Measurements from ENCODE around the gene SLC22A23. TPM values are rescaled to one million over a fixed set of nuclear protein-coding genes. Genes with fewer than 3 reads are reported as not detected.

SLC22A23 gene
- total RNA-seq, 4 donors from 2014 or later, result 6.6 to 25.0 (median 14.6) TPM

- intact Hi-C loops (cut with DNase I; ENCODE audit: low total_unique reads) (no loop called here), in situ Hi-C loops (cut with MboI; ENCODE audit: low sequenced_read_pairs in 4 of 4) (no loop called here)
- Histone ChIP-seq H3K4me3 (no peak overlapping the region), H3K36me3 (no peaks in the 10 kb centered on the region), H3K27me3 (no peaks in the 10 kb centered on the region), H3K9me3 (no peaks in the 10 kb centered on the region), H3K4me1 (peaks cover 31 to 57% of the 10 kb centered on the region in 2 donors), H3K27ac (peak overlapping the region; percentile 65 to 79 (median 73))
- ATAC-seq, result peak; percentile 45 to 62
- peak in 1 of 2 donors; percentile 29 for DNase-seq
- TF ChIP-seq POLR2A (IDR thresholded peaks at IDR 0.05) (no peak), CTCF (IDR thresholded peaks at IDR 0.05 in 4 of 5, conservative IDR thresholded peaks at IDR 0.05 in 1 of 5) (no peak)
Observed at GRCh38 chr6:3329393-3330051, 127.3 kb downstream of the SLC22A23 start.

- in situ Hi-C loops (cut with MboI; ENCODE audit: low sequenced_read_pairs in 4 of 4), result no loop called here
Observed at GRCh38 chr6:3328796-3329195, 128.1 kb downstream of the SLC22A23 start.

GRCh38 chr6:3328145-3328544, 128.7 kb downstream of the SLC22A23 start:
- no peaks in the 10 kb centered on the region for H3K36me3 ChIP-seq
- H3K4me3 ChIP-seq, result no peak overlapping the region
- H3K27ac ChIP-seq, result no peak overlapping the region
- H3K27me3 ChIP-seq, result no peaks in the 10 kb centered on the region
- DNase-seq (no peak), ATAC-seq (no peak)
- peaks cover 18 to 48% of the 10 kb centered on the region in 2 donors for H3K4me1 ChIP-seq
- in situ Hi-C loops (cut with MboI; ENCODE audit: low sequenced_read_pairs in 4 of 4), result no loop called here
- intact Hi-C loops (cut with DNase I; ENCODE audit: low total_unique reads), result no loop called here
- no peak for TF ChIP-seq CTCF (IDR thresholded peaks at IDR 0.05 in 4 of 5, conservative IDR thresholded peaks at IDR 0.05 in 1 of 5)
- no peak for TF ChIP-seq POLR2A (IDR thresholded peaks at IDR 0.05)
- no peaks in the 10 kb centered on the region for H3K9me3 ChIP-seq

More at GRCh38 chr6:3328796-3329195, 128.1 kb downstream of the SLC22A23 start:
- intact Hi-C loops (cut with DNase I; ENCODE audit: low total_unique reads), result no loop called here
- no peak for ATAC-seq
- no peaks in the 10 kb centered on the region for H3K9me3 ChIP-seq
- no peak for DNase-seq
- H3K4me3 ChIP-seq, result no peak overlapping the region
- H3K27ac ChIP-seq, result peak overlapping the region; percentile 65 to 79 (median 73)
- peaks cover 24 to 53% of the 10 kb centered on the region in 2 donors for H3K4me1 ChIP-seq
- no peaks in the 10 kb centered on the region for H3K27me3 ChIP-seq
- TF ChIP-seq POLR2A (IDR thresholded peaks at IDR 0.05), result no peak
- TF ChIP-seq CTCF (IDR thresholded peaks at IDR 0.05 in 4 of 5, conservative IDR thresholded peaks at IDR 0.05 in 1 of 5), result no peak
- no peaks in the 10 kb centered on the region for H3K36me3 ChIP-seq

- no peak overlapping the region for H3K27ac ChIP-seq
Observed at GRCh38 chr6:3327403-3327802, 129.4 kb downstream of the SLC22A23 start.

More at GRCh38 chr6:3327403-3327802, 129.4 kb downstream of the SLC22A23 start:
- intact Hi-C loops (cut with DNase I; ENCODE audit: low total_unique reads), result no loop called here
- in situ Hi-C loops (cut with MboI; ENCODE audit: low sequenced_read_pairs in 4 of 4), result no loop called here
- ATAC-seq (no peak), DNase-seq (no peak)
- Histone ChIP-seq H3K27me3 (no peaks in the 10 kb centered on the region), H3K9me3 (no peaks in the 10 kb centered on the region), H3K4me3 (no peak overlapping the region), H3K36me3 (no peaks in the 10 kb centered on the region), H3K4me1 (peaks cover 18 to 42% of the 10 kb centered on the region in 2 donors)
- TF ChIP-seq POLR2A (IDR thresholded peaks at IDR 0.05) (no peak), CTCF (IDR thresholded peaks at IDR 0.05 in 4 of 5, conservative IDR thresholded peaks at IDR 0.05 in 1 of 5) (no peak)

All from gastrocnemius medialis (tissue), 4 donors.